ENCODE results near the gene LPIN2. TPM values are rescaled to one million over a fixed set of nuclear protein-coding genes. Genes with fewer than 3 reads are reported as not detected.
"Not testable (repeated sequence)": the region's sequence is repeated elsewhere in the genome, so short reads cannot be mapped to it uniquely, and the experiment has no call there.

The LPIN2 gene
- total RNA-seq, 4 donors from 2014 or later: 4.9 to 9.1 (median 8.2) TPM

- H3K36me3 ChIP-seq: no peaks in the 10 kb centered on the region
- H3K4me3 ChIP-seq: no peak overlapping the region
- no peaks in the 10 kb centered on the region for H3K9me3 ChIP-seq
- DNase-seq (no peak), ATAC-seq (no peak)
- TF ChIP-seq POLR2A (IDR thresholded peaks at IDR 0.05): no peak
- TF ChIP-seq CTCF (IDR thresholded peaks at IDR 0.05 in 4 of 5, conservative IDR thresholded peaks at IDR 0.05 in 1 of 5): no peak
- in situ Hi-C loops (cut with MboI; ENCODE audit: low sequenced_read_pairs in 4 of 4): no loop called here
- H3K27ac ChIP-seq: no peak overlapping the region
- H3K27me3 ChIP-seq: no peaks in the 10 kb centered on the region
- H3K4me1 ChIP-seq: no peaks in the 10 kb centered on the region
- intact Hi-C loops (cut with DNase I; ENCODE audit: low total_unique reads): no loop called here
Measured at GRCh38 chr18:3035635-3036034, 22.7 kb upstream of the LPIN2 start.

DNA sequence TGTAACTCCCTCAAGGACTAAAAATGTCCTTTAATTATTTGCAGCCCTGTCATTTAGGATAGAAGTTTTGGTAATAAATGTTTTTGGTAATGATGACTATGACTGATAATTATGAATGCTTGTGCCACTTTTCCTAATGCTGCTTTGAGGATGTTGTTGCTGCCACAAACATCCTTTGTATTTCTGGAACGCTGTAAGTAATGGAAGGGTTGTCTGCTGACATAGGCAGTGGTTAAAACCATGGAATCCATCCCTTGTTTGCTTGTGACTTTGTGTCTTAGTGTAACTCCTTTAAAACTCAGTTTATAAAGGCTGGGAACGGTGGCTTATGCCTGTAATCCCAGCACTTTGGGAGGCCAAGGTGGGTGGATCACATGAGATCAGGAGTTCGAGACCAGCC lies 19.8 kb upstream of the LPIN2 start:
- no peak for DNase-seq
- in situ Hi-C loops (cut with MboI; ENCODE audit: low sequenced_read_pairs in 4 of 4): no loop called here
- no peak for ATAC-seq
- Histone ChIP-seq H3K4me3 (no peak overlapping the region), H3K36me3 (no peaks in the 10 kb centered on the region), H3K9me3 (no peaks in the 10 kb centered on the region), H3K27me3 (no peaks in the 10 kb centered on the region), H3K4me1 (no peaks in the 10 kb centered on the region), H3K27ac (no peak overlapping the region)
- TF ChIP-seq CTCF (IDR thresholded peaks at IDR 0.05 in 4 of 5, conservative IDR thresholded peaks at IDR 0.05 in 1 of 5): no peak
- no peak for TF ChIP-seq POLR2A (IDR thresholded peaks at IDR 0.05)
- intact Hi-C loops (cut with DNase I; ENCODE audit: low total_unique reads): no loop called here

GRCh38 chr18:3029215-3029952 lies 16.4 kb upstream of the LPIN2 start:
- in situ Hi-C loops (cut with MboI; ENCODE audit: low sequenced_read_pairs in 4 of 4): no loop called here
- intact Hi-C loops (cut with DNase I; ENCODE audit: low total_unique reads): no loop called here

DNA sequence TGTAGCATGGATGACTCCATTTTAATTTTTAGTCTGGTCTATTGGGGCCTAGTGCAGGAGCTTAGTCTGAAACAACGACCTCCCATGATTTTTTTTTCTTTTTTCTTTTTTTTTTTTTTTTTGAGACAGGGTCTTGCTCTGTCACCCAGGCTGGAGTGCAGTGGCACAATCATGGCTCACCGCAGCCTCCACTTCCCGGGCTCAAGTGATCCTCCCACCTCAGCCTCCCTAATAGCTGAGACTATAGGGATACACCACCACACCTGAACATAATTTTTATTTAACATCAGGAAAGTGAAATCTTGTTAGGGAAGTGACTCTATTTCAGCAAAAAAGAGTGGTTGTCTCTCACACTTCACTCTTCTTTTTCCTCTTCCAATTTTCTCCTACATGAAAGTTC lies 15.2 kb upstream of the LPIN2 start:
- in situ Hi-C loops (cut with MboI; ENCODE audit: low sequenced_read_pairs in 4 of 4); H3K4me1 ChIP-seq; DNase-seq; H3K27me3 ChIP-seq; intact Hi-C loops (cut with DNase I; ENCODE audit: low total_unique reads); H3K36me3 ChIP-seq; H3K27ac ChIP-seq; ATAC-seq; H3K4me3 ChIP-seq; H3K9me3 ChIP-seq: not testable (repeated sequence)

More at GRCh38 chr18:3029215-3029952, 16.4 kb upstream of the LPIN2 start:
- no peak for TF ChIP-seq CTCF (IDR thresholded peaks at IDR 0.05 in 4 of 5, conservative IDR thresholded peaks at IDR 0.05 in 1 of 5)
- TF ChIP-seq POLR2A (IDR thresholded peaks at IDR 0.05): no peak
- Histone ChIP-seq H3K36me3 (no peaks in the 10 kb centered on the region), H3K4me1 (no peaks in the 10 kb centered on the region), H3K27ac (no peak overlapping the region), H3K27me3 (no peaks in the 10 kb centered on the region), H3K9me3 (no peaks in the 10 kb centered on the region), H3K4me3 (no peak overlapping the region)
- ATAC-seq (no peak), DNase-seq (no peak)

DNA sequence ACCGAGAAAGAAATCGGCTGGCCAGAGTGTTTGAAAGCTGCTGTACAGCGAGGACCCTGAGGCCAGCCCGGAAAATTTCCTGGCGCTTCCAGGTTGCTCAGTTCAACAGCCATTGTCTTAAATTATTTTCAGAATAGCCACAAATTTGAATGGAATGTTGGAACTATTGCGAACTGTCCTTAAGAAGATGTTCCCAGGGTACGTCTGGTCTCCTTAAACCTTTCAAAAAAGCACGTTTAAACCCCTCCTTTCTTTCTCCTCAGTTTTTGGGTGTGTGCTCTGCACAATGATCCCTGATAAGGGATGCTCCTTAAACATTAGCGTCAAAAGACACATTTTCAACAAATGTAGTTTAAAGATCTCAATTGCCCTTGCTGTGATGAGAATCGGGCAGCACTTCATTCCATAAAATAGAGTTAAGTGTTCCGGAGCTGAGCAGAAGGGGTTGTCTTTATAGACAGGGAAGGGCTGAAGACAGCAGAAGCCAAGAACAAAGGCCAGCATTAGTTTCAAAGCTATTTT lies 14.5 kb upstream of the LPIN2 start:
- no peaks in the 10 kb centered on the region for H3K4me1 ChIP-seq
- TF ChIP-seq CTCF (IDR thresholded peaks at IDR 0.05 in 4 of 5, conservative IDR thresholded peaks at IDR 0.05 in 1 of 5) (no peak), POLR2A (IDR thresholded peaks at IDR 0.05) (no peak)
- no peaks in the 10 kb centered on the region for H3K9me3 ChIP-seq
- intact Hi-C loops (cut with DNase I; ENCODE audit: low total_unique reads) (no loop called here), in situ Hi-C loops (cut with MboI; ENCODE audit: low sequenced_read_pairs in 4 of 4) (no loop called here)
- no peak for DNase-seq
- no peak overlapping the region for H3K4me3 ChIP-seq
- H3K36me3 ChIP-seq: no peaks in the 10 kb centered on the region
- no peak for ATAC-seq
- no peak overlapping the region for H3K27ac ChIP-seq
- no peaks in the 10 kb centered on the region for H3K27me3 ChIP-seq

Measured in gastrocnemius medialis (tissue), 4 donors.